ENCODE data around the gene HSP90B1. TPM values are rescaled to one million over a fixed set of nuclear protein-coding genes. Genes with fewer than 3 reads are reported as not detected.

HSP90B1 gene
- 1,182 and 1,227 TPM in 2 replicates for total RNA-seq

DNA sequence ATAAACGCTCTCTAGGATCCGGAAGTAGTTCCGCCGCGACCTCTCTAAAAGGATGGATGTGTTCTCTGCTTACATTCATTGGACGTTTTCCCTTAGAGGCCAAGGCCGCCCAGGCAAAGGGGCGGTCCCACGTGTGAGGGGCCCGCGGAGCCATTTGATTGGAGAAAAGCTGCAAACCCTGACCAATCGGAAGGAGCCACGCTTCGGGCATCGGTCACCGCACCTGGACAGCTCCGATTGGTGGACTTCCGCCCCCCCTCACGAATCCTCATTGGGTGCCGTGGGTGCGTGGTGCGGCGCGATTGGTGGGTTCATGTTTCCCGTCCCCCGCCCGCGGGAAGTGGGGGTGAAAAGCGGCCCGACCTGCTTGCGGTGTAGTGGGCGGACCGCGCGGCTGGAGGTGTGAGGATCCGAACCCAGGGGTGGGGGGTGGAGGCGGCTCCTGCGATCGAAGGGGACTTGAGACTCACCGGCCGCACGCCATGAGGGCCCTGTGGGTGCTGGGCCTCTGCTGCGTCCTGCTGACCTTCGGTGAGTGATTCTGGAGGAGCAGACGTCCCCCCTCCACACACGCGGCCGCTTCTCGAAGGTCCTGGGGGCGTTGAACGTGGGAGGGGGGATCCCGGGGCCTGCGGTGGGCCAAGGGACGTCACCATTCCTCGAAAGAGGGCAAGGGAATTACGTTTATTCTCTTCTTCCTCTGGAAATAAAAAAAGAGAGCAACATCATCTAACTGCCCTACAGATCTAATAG lies at the start of gene HSP90B1:
HSP90B1 (plus strand) TSS at position 377 of the 753 bp plus-strand sequence; CDS start at position 483, 106 bp downstream.

DNA sequence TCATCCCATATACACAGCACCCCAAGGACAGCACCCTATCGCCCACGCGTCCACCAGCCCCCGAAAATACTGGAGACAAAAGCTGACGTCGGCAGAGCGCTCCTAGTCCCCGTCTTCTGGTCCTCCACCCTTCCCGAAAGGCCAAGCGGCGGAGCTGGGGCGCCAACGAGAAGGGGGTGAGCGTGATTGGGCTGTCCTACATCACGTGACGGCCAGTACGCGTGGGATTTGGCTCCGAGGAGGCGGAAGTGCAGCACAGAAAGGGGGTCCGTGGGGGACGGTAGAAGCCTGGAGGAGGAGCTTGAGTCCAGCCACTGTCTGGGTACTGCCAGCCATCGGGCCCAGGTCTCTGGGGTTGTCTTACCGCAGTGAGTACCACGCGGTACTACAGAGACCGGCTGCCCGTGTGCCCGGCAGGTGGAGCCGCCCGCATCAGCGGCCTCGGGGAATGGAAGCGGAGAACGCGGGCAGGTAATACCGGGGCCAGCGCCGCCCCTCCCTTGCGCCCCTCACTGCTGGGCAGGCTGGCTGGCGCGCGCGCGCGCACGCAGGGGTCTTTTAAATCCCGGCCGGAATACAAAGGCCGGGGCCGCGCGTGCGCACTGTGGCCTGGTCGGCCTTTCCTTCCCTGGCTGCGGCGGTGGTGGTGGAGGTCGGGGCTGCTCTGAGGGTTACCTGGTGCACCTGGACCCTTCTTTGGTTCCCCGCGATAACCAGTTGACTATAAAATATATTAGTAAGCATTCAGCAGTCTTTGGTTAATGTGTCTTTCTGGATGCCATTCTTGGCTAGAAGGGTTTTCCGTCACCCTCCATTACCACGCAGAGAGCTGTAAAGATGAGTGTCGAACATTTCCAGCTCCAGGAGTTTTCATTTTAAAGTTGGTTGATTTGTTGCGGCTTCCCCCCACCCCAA lies 35.6 kb downstream of the HSP90B1 start, which contains the start of gene TDG:
TDG (plus strand) TSS at position 283 of the 915 bp plus-strand sequence; CDS start at position 449, 166 bp downstream.

Other genes starting within 250 kb of the HSP90B1 start
- 6.2 and 7.5 TPM in 2 replicates for gene NT5DC3, start 89.2 kb upstream of the HSP90B1 start, total RNA-seq
- gene TDG, start 35.5 kb downstream of the HSP90B1 start, total RNA-seq: 15.3 and 23.4 TPM in 2 replicates
- gene GLT8D2, start 119.8 kb downstream of the HSP90B1 start, total RNA-seq: 51.8 and 82.5 TPM in 2 replicates
- gene HCFC2, start 134.1 kb downstream of the HSP90B1 start, total RNA-seq: 29.3 and 31.9 TPM in 2 replicates
- gene NFYB, start 207.8 kb downstream of the HSP90B1 start, total RNA-seq: 17.7 and 21.0 TPM in 2 replicates